Neuron (in vitro differentiated cells): ENCODE results near the gene CFAP100.

Experiments
- H2AFZ ChIP-seq: one replicate; pipeline ENCODE4 v1.6.1; 2013; ENCODE audit warnings: low read depth, mild to moderate bottlenecking, inconsistent platforms, low read length, moderate library complexity
- H3K27me3 ChIP-seq: one replicate; pipeline ENCODE4 v1.6.1; 2013; ENCODE audit warnings: low read length; ENCODE audit not compliant: insufficient read depth
- H3K36me3 ChIP-seq: one replicate; pipeline ENCODE4 v1.6.1; 2013; ENCODE audit warnings: low read length; ENCODE audit not compliant: insufficient read depth
- H3K4me1 ChIP-seq: one replicate; pipeline ENCODE4 v1.6.1; 2013; ENCODE audit warnings: low read length; ENCODE audit not compliant: insufficient read depth
- H3K4me3 ChIP-seq: 2 replicates; pipeline ENCODE4 v1.5.1; 2013; ENCODE audit warnings: mild to moderate bottlenecking, low read length, moderate library complexity
- H3K9me3 ChIP-seq: one replicate; pipeline ENCODE4 v1.6.1; 2013; ENCODE audit warnings: low read length

Gene CFAP100

GRCh38 chr3:126393563-126393962 is 1.1 kb upstream of the CFAP100 start:
- Histone ChIP-seq H3K36me3 (no peaks in the 10 kb centered on the region), H3K4me3 (no peak overlapping the region), H2AFZ (no peak overlapping the region), H3K9me3 (no peaks in the 10 kb centered on the region), H3K27me3 (peaks cover 8% of the 10 kb centered on the region), H3K4me1 (peaks cover 14% of the 10 kb centered on the region)

GRCh38 chr3:126394977-126395321 is 240 bp downstream of the CFAP100 start:
- Histone ChIP-seq H3K36me3 (no peaks in the 10 kb centered on the region), H3K4me3 (peak overlapping the region; percentile 10), H2AFZ (peak overlapping the region; percentile 74), H3K4me1 (peaks cover 14% of the 10 kb centered on the region), H3K9me3 (no peaks in the 10 kb centered on the region), H3K27me3 (peaks cover 6% of the 10 kb centered on the region)

GRCh38 chr3:126395846-126396513 is 1.3 kb downstream of the CFAP100 start:
- Histone ChIP-seq H2AFZ (no peak overlapping the region), H3K4me1 (peaks cover 14% of the 10 kb centered on the region), H3K4me3 (no peak overlapping the region), H3K27me3 (peaks cover 6% of the 10 kb centered on the region), H3K36me3 (no peaks in the 10 kb centered on the region), H3K9me3 (no peaks in the 10 kb centered on the region)

GRCh38 chr3:126396536-126396935 is 1.8 kb downstream of the CFAP100 start:
- no peak overlapping the region for H2AFZ ChIP-seq
- H3K4me3 ChIP-seq = no peak overlapping the region
- peaks cover 6% of the 10 kb centered on the region for H3K27me3 ChIP-seq
- H3K9me3 ChIP-seq = no peaks in the 10 kb centered on the region
- H3K4me1 ChIP-seq = peaks cover 14% of the 10 kb centered on the region
- H3K36me3 ChIP-seq = no peaks in the 10 kb centered on the region

- Histone ChIP-seq H2AFZ (no peak overlapping the region), H3K9me3 (no peaks in the 10 kb centered on the region), H3K4me3 (no peak overlapping the region), H3K27me3 (peaks cover 3% of the 10 kb centered on the region), H3K36me3 (no peaks in the 10 kb centered on the region), H3K4me1 (peaks cover 14% of the 10 kb centered on the region)
Measured at GRCh38 chr3:126397610-126398422, 3.1 kb downstream of the CFAP100 start.

- H3K9me3 ChIP-seq = no peaks in the 10 kb centered on the region
- peaks cover 14% of the 10 kb centered on the region for H3K4me1 ChIP-seq
- no peak overlapping the region for H2AFZ ChIP-seq
- H3K36me3 ChIP-seq = no peaks in the 10 kb centered on the region
- H3K27me3 ChIP-seq = no peaks in the 10 kb centered on the region
- no peak overlapping the region for H3K4me3 ChIP-seq
Measured at GRCh38 chr3:126398423-126399350, 4.0 kb downstream of the CFAP100 start.

GRCh38 chr3:126399351-126399735 is 4.6 kb downstream of the CFAP100 start:
- no peak overlapping the region for H3K4me3 ChIP-seq
- H3K36me3 ChIP-seq = no peaks in the 10 kb centered on the region
- no peak overlapping the region for H2AFZ ChIP-seq
- no peaks in the 10 kb centered on the region for H3K9me3 ChIP-seq
- no peaks in the 10 kb centered on the region for H3K27me3 ChIP-seq
- H3K4me1 ChIP-seq = peaks cover 7% of the 10 kb centered on the region

GRCh38 chr3:126399756-126400155 is 5.0 kb downstream of the CFAP100 start:
- no peaks in the 10 kb centered on the region for H3K36me3 ChIP-seq
- H3K9me3 ChIP-seq = no peaks in the 10 kb centered on the region
- peaks cover 5% of the 10 kb centered on the region for H3K4me1 ChIP-seq
- no peaks in the 10 kb centered on the region for H3K27me3 ChIP-seq
- H3K4me3 ChIP-seq = no peak overlapping the region
- H2AFZ ChIP-seq = no peak overlapping the region

- no peak overlapping the region for H3K4me3 ChIP-seq
- no peaks in the 10 kb centered on the region for H3K36me3 ChIP-seq
- no peak overlapping the region for H2AFZ ChIP-seq
- no peaks in the 10 kb centered on the region for H3K9me3 ChIP-seq
- no peaks in the 10 kb centered on the region for H3K27me3 ChIP-seq
- no peaks in the 10 kb centered on the region for H3K4me1 ChIP-seq
Measured at GRCh38 chr3:126401611-126402160, 7.0 kb downstream of the CFAP100 start.

- no peaks in the 10 kb centered on the region for H3K4me1 ChIP-seq
- H3K9me3 ChIP-seq = no peaks in the 10 kb centered on the region
- H3K4me3 ChIP-seq = no peak overlapping the region
- no peak overlapping the region for H2AFZ ChIP-seq
- H3K36me3 ChIP-seq = no peaks in the 10 kb centered on the region
- no peaks in the 10 kb centered on the region for H3K27me3 ChIP-seq
Measured at GRCh38 chr3:126402178-126402577, 7.5 kb downstream of the CFAP100 start.

- H3K36me3 ChIP-seq = no peaks in the 10 kb centered on the region
- no peak overlapping the region for H3K4me3 ChIP-seq
- H3K9me3 ChIP-seq = no peaks in the 10 kb centered on the region
- H3K27me3 ChIP-seq = no peaks in the 10 kb centered on the region
- H2AFZ ChIP-seq = no peak overlapping the region
- H3K4me1 ChIP-seq = no peaks in the 10 kb centered on the region
Measured at GRCh38 chr3:126402666-126403302, 8.1 kb downstream of the CFAP100 start.

GRCh38 chr3:126406389-126407296 is 11.9 kb downstream of the CFAP100 start:
- Histone ChIP-seq H3K27me3 (no peaks in the 10 kb centered on the region), H3K4me1 (no peaks in the 10 kb centered on the region), H3K36me3 (no peaks in the 10 kb centered on the region), H2AFZ (no peak overlapping the region), H3K4me3 (no peak overlapping the region), H3K9me3 (no peaks in the 10 kb centered on the region)
